Measurements from ENCODE around the gene CCR6. TPM values are rescaled to one million over a fixed set of nuclear protein-coding genes. Genes with fewer than 3 reads are reported as not detected.

CCR6 gene
- total and polyA plus RNA-seq, 10 of the 15 experiments (the other 5 are each of a cell fraction or from before 2014, with no cell fraction given) = 2.2 to 7.6 (median 6.7) TPM

DNA sequence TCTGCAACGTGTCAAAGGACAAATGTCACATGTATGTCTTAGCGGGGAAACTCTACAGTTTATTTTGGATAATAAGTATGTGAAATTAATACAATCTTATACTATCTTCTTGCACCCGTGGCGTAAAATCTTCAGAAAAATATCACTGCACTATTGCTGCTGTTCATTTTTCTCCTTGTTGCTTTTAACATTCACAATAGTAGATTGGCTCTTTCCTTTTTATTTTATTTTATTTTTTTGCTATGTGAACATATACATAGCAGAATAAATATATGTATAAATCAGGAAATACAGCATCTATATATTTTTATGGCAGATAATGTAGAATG is 19.5 kb downstream of the CCR6 start:
- intact Hi-C loops (cut with micrococcal nuclease; ENCODE audit: unreplicated experiment) (loop anchor here (1.0 to 2.0 kb wide), 5 partner anchors 64 to 368 kb away; no protein-coding TSS in a partner anchor), in situ Hi-C loops (cut with MboI) (loop anchor here (25.0 kb wide), 1 partner anchor 130 kb away; no protein-coding TSS in a partner anchor)
- Histone ChIP-seq H3K4me3 (no peak overlapping the region), H3K9ac (ENCODE audit: control insufficient read depth, insufficient read depth, low read length) (no peak overlapping the region), H3K27ac (ENCODE audit: control insufficient read depth, insufficient read depth) (no peak overlapping the region), H3K9me3 (replicated peaks; ENCODE audit: control insufficient read depth, insufficient read depth, low read length) (0 out of 3 replicates have a peak, but pooled peaks cover 1% of the 10 kb centered on the region), H3K4me2 (ENCODE audit: control insufficient read depth, insufficient read depth) (no peak overlapping the region), H3K79me2 (ENCODE audit: control insufficient read depth, insufficient read depth, low read length) (no peaks in the 10 kb centered on the region), H3K36me3 (ENCODE audit: control insufficient read depth in 2 of 2, insufficient read depth in 2 of 2, low read length in 1 of 2) (no peaks in the 10 kb centered on the region), H2AFZ (ENCODE audit: control insufficient read depth, low read depth, low read length) (no peak overlapping the region), H3K27me3 (replicated peaks in 1 of 2; ENCODE audit: control insufficient read depth in 2 of 2, insufficient read depth in 2 of 2, low read length in 1 of 2) (no peaks in the 10 kb centered on the region), H3K4me1 (ENCODE audit: control insufficient read depth, insufficient read depth, low read length) (peaks cover 10% of the 10 kb centered on the region), H4K20me1 (ENCODE audit: control insufficient read depth, insufficient read depth) (no peaks in the 10 kb centered on the region)
- FAIRE-seq (no peak), DNase-seq (ENCODE audit: low read depth, low spot score) (no peak), ATAC-seq (no peak)
- ChIA-PET CTCF (interaction anchor here (0.8 to 5.6 kb wide), 31 partner anchors 9 to 375 kb away, joined by 3 to 87 read pairs (median 13); partner anchors contain the start of genes CCR6 and CEP43), SMC1A (ENCODE audit: uncharacterized antibody, unreplicated experiment) (interaction anchor here (1.0 to 12.4 kb wide), 15 partner anchors 9 to 368 kb away, joined by 4 to 351 read pairs (median 12); partner anchors contain the start of genes CCR6 and CEP43), POLR2A (interaction anchor here (1.8 kb wide), 1 partner anchor 13 kb away, joined by 5 read pairs; no protein-coding TSS in a partner anchor), RAD21 (ENCODE audit: unreplicated experiment) (interaction anchor here (0.9 to 9.3 kb wide), 27 partner anchors 9 to 366 kb away, joined by 3 to 120 read pairs (median 7); partner anchors contain the start of genes CCR6 and CEP43)
- no TSS peak for BruUV-seq (replicated peaks)
- no peak for TF ChIP-seq BACH1 (IDR thresholded peaks at IDR 0.05; ENCODE audit: borderline replicate concordance)
- TF ChIP-seq, protein P1, sequence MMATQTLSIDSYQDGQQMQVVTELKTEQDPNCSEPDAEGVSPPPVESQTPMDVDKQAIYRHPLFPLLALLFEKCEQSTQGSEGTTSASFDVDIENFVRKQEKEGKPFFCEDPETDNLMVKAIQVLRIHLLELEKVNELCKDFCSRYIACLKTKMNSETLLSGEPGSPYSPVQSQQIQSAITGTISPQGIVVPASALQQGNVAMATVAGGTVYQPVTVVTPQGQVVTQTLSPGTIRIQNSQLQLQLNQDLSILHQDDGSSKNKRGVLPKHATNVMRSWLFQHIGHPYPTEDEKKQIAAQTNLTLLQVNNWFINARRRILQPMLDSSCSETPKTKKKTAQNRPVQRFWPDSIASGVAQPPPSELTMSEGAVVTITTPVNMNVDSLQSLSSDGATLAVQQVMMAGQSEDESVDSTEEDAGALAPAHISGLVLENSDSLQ (IDR thresholded peaks at IDR 0.05) = no peak
- TF ChIP-seq, protein P2, sequence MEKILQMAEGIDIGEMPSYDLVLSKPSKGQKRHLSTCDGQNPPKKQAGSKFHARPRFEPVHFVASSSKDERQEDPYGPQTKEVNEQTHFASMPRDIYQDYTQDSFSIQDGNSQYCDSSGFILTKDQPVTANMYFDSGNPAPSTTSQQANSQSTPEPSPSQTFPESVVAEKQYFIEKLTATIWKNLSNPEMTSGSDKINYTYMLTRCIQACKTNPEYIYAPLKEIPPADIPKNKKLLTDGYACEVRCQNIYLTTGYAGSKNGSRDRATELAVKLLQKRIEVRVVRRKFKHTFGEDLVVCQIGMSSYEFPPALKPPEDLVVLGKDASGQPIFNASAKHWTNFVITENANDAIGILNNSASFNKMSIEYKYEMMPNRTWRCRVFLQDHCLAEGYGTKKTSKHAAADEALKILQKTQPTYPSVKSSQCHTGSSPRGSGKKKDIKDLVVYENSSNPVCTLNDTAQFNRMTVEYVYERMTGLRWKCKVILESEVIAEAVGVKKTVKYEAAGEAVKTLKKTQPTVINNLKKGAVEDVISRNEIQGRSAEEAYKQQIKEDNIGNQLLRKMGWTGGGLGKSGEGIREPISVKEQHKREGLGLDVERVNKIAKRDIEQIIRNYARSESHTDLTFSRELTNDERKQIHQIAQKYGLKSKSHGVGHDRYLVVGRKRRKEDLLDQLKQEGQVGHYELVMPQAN (conservative IDR thresholded peaks at IDR 0.05) = no peak
- TF ChIP-seq HDAC6 (IDR thresholded peaks at IDR 0.05; ENCODE audit: unreplicated experiment) = no peak
- no peak for TF ChIP-seq WRNIP1 (IDR thresholded peaks at IDR 0.05; ENCODE audit: borderline replicate concordance, low read depth, low read length)
- TF ChIP-seq NFXL1 (IDR thresholded peaks at IDR 0.05; ENCODE audit: borderline replicate concordance) = no peak
- no peak for TF ChIP-seq CBX3 (IDR thresholded peaks at IDR 0.05; ENCODE audit: borderline replicate concordance, low read depth)
- WGBS (ENCODE audit: insufficient coverage, insufficient replicate concordance, low lambda C conversion rate, missing lambda C conversion rate) = 12% methylated on average over 4 of the region's 4 CpGs

Measured in GM12878 (cell line).